Muscle layer of duodenum (tissue), 2 donors: ENCODE measurements around the gene SCN3A.

Experiments
- H3K27ac ChIP-seq: one replicate; pipeline ENCODE4 v1.7.0; 2013; ENCODE audit warnings: mild to moderate bottlenecking, low read length
- H3K27me3 ChIP-seq: one replicate; pipeline ENCODE4 v1.7.0; 2013; ENCODE audit warnings: low read depth, mild to moderate bottlenecking, control low read depth, low read length
- H3K36me3 ChIP-seq, 2 donors: one replicate each; pipeline ENCODE4 v1.7.0; 2013; ENCODE audit warnings: low read length in 2 of 2, control low read depth in 1 of 2, mild to moderate bottlenecking in 1 of 2; ENCODE audit not compliant: insufficient read depth in 2 of 2, control insufficient read depth in 1 of 2
- H3K4me1 ChIP-seq, 2 donors: one replicate each; pipeline ENCODE4 v1.7.0; 2013; ENCODE audit warnings: low read length in 2 of 2, mild to moderate bottlenecking in 2 of 2, control low read depth in 1 of 2, moderate library complexity in 1 of 2; ENCODE audit not compliant: insufficient read depth in 2 of 2, control insufficient read depth in 1 of 2
- H3K4me3 ChIP-seq, 2 donors: one replicate each; pipeline ENCODE4 v1.7.0; 2013; ENCODE audit warnings: low read length in 2 of 2, low read depth in 1 of 2, mild to moderate bottlenecking in 1 of 2
- H3K9me3 ChIP-seq, 2 donors: one replicate each; pipeline ENCODE4 v1.7.0; 2013; ENCODE audit warnings: low read length in 2 of 2, control low read depth in 1 of 2, mild to moderate bottlenecking in 1 of 2; ENCODE audit not compliant: control insufficient read depth in 1 of 2
- donor health status: healthy.

SCN3A gene

GRCh38 chr2:165185633-165186032, 18.2 kb downstream of the SCN3A start:
- Histone ChIP-seq H3K36me3 (no peaks in the 10 kb centered on the region), H3K4me3 (no peak overlapping the region), H3K9me3 (no peaks in the 10 kb centered on the region), H3K27ac (no peak overlapping the region), H3K4me1 (no peaks in the 10 kb centered on the region), H3K27me3 (no peaks in the 10 kb centered on the region)

DNA sequence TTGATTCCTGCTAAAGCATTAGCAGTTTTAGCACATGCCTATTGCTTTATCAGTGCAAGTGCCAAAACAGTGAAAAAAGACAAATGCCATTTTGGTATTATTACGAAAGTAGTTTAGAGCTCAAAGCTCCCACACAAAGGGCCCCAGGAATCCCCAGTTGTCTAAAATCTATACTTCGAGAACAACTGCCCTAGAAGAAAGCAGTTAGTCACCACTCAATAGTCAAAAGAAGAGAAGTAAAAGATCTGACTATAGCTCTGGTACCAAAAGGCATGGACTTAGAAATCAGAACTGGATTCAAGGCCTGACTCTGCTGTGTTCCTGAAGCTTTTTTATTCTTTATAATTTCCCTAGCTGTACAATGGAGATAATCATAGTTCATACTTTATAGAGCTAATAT, 21.8 kb downstream of the SCN3A start:
- no peak overlapping the region for H3K4me3 ChIP-seq
- H3K36me3 ChIP-seq = no peaks in the 10 kb centered on the region
- H3K4me1 ChIP-seq = no peaks in the 10 kb centered on the region
- H3K27ac ChIP-seq = no peak overlapping the region
- no peaks in the 10 kb centered on the region for H3K27me3 ChIP-seq
- H3K9me3 ChIP-seq = no peaks in the 10 kb centered on the region

DNA sequence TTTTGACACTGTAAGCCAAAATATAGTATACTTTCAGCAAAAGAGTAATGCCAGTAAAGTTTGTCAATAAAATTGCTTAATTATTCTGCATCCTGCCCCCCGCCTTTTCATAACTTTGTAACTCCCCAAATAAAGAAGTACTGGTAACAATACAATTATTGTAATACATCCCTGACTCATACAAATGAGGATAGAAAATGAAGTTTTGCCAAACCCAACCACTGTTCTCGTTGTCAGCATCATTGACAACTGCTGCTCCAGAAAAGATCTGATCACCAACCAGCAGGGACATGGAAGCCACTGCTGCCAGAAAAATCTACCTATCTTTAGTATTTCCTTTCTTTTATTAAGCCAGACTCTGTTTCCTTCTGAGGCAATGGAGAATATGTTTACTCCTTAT, 27.1 kb downstream of the SCN3A start:
- no peaks in the 10 kb centered on the region for H3K36me3 ChIP-seq
- H3K27me3 ChIP-seq = no peaks in the 10 kb centered on the region
- H3K4me1 ChIP-seq = no peaks in the 10 kb centered on the region
- H3K9me3 ChIP-seq = no peaks in the 10 kb centered on the region
- no peak overlapping the region for H3K4me3 ChIP-seq
- H3K27ac ChIP-seq = no peak overlapping the region

GRCh38 chr2:165173215-165173614, 30.6 kb downstream of the SCN3A start:
- H3K27me3 ChIP-seq = no peaks in the 10 kb centered on the region
- no peak overlapping the region for H3K4me3 ChIP-seq
- no peaks in the 10 kb centered on the region for H3K4me1 ChIP-seq
- H3K27ac ChIP-seq = no peak overlapping the region
- no peaks in the 10 kb centered on the region for H3K9me3 ChIP-seq
- no peaks in the 10 kb centered on the region for H3K36me3 ChIP-seq

DNA sequence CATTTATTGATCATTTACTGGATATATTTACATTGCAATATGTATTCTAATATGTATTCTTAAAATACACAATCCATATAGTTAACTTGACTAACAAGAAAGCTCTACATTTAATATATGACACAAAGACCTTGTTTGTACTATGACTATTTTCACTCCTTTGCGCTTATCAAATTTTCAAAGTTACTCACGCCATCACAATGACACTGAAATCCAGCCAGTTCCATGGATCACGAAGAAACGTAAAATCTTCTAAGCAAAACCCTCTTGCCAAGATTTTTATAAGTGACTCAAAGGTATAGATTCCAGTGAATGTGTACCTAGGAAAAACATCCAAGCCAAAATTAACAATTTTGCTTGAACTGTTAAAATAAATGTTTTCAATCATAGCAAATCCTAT, 39.6 kb downstream of the SCN3A start:
- Histone ChIP-seq H3K9me3 (no peaks in the 10 kb centered on the region), H3K36me3 (no peaks in the 10 kb centered on the region), H3K4me1 (no peaks in the 10 kb centered on the region), H3K27ac (no peak overlapping the region), H3K27me3 (no peaks in the 10 kb centered on the region), H3K4me3 (no peak overlapping the region)

- H3K27ac ChIP-seq = no peak overlapping the region
- no peaks in the 10 kb centered on the region for H3K4me1 ChIP-seq
- no peaks in the 10 kb centered on the region for H3K9me3 ChIP-seq
- H3K27me3 ChIP-seq = no peaks in the 10 kb centered on the region
- no peak overlapping the region for H3K4me3 ChIP-seq
- H3K36me3 ChIP-seq = no peaks in the 10 kb centered on the region
These were observed 40.1 kb downstream of the SCN3A start for GRCh38 chr2:165163761-165164160.

DNA sequence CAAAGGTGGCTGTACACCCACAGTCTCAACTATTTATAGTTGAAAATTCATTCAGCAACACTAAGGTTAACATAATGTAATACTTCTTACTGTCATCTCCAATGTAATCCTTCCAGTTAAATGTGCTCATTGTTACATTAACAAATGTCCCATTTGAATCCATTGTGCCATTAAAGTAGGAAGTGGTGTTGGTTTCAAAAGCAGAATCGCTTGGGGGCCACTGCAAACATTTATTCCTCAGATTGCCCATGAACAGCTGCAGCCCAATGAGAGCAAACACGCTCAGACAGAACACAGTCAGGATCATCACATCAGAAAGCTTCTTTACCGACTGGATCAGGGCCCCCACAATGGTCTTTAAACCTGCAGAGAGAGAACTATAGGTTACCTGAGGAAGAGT, 41.4 kb downstream of the SCN3A start:
- Histone ChIP-seq H3K4me3 (no peak overlapping the region), H3K9me3 (no peaks in the 10 kb centered on the region), H3K27me3 (no peaks in the 10 kb centered on the region), H3K36me3 (no peaks in the 10 kb centered on the region), H3K27ac (no peak overlapping the region), H3K4me1 (no peaks in the 10 kb centered on the region)

- Histone ChIP-seq H3K9me3 (no peaks in the 10 kb centered on the region), H3K4me3 (no peak overlapping the region), H3K27ac (no peak overlapping the region), H3K36me3 (no peaks in the 10 kb centered on the region), H3K27me3 (no peaks in the 10 kb centered on the region), H3K4me1 (no peaks in the 10 kb centered on the region)
These were observed 42.3 kb downstream of the SCN3A start for GRCh38 chr2:165161510-165161909.

DNA sequence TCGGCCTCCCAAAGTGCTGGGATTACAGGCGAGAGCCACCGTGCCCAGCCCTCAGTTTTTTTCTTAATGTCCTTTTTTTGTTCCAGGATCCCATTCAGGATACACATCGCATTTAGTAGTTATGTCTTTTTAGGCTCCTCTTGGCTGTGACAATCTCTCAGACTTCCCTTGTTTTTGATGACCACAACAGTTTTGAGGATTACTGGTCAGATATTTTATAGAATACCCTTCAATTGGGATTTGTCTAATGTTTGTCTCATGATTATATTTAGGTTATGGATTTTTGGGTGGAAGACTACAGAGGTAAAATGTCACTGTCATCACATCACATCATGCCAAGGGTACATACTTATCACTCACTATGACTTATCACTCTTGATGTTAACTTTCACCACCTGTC, 46.7 kb downstream of the SCN3A start:
- Histone ChIP-seq H3K9me3 (no peaks in the 10 kb centered on the region), H3K27ac (no peak overlapping the region), H3K4me3 (no peak overlapping the region), H3K4me1 (no peaks in the 10 kb centered on the region), H3K36me3 (no peaks in the 10 kb centered on the region), H3K27me3 (no peaks in the 10 kb centered on the region)

GRCh38 chr2:165155152-165155551, 48.7 kb downstream of the SCN3A start:
- no peaks in the 10 kb centered on the region for H3K4me1 ChIP-seq
- no peak overlapping the region for H3K4me3 ChIP-seq
- no peak overlapping the region for H3K27ac ChIP-seq
- H3K27me3 ChIP-seq = no peaks in the 10 kb centered on the region
- no peaks in the 10 kb centered on the region for H3K9me3 ChIP-seq
- H3K36me3 ChIP-seq = no peaks in the 10 kb centered on the region

DNA sequence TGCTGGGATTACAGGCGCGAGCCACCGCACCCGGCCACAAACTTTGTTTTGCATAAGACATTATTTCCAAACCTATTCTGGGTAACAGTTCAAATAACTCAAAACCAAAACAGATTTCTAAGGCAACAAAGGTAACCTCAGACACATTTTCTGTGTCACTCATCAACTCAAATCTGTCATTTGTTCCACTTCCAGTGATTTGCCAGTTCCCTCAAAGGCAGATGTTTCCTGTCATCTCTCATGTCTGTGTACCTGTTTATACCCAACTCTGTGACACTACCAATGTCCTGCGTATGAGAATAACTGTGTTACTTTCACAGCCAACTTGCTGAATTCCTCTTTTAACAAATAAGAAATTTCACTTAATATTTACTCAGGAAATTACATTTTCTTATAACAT, 54.4 kb downstream of the SCN3A start:
- Histone ChIP-seq H3K27me3 (no peaks in the 10 kb centered on the region), H3K4me1 (no peaks in the 10 kb centered on the region), H3K36me3 (no peaks in the 10 kb centered on the region), H3K27ac (no peak overlapping the region), H3K9me3 (no peaks in the 10 kb centered on the region), H3K4me3 (no peak overlapping the region)

DNA sequence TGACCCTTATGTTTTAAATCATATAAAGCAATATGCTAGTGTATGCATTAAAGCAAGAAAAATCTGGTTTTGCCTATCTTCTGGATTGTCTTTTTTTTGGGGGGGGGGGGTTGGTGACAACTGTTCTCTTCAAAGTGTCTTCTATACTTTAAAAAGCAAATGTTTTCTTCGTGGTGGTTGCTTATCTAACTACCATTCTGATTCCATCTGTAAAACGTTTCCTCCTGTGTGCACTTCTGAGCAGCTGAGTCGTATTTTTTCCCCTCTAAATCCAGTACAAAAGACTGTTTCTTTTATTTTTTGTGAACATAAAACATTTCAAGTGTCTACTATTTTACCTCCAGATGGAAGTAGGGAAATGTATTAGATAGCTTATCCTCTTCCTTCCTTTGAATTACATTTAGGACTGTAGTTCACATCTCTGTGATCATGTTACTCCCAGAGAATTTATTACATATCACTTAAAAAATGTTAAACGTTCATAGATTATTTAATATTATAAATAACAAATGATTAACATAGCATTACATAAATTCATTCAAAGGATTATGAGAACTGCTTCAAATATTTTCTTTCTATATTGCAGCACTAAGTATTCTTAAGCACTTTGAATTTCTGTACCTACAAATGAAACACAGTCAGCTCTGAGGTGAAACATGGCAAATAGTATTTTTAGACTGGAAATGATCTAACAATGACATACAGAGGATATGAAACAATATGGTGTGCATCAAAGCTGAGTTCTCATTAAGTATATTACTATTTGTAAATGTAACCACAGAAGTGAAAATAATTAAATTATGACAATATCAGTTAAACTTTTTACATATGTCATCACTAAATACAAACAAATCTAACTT, 56.4 kb downstream of the SCN3A start:
- Histone ChIP-seq H3K27ac (no peak overlapping the region), H3K9me3 (no peaks in the 10 kb centered on the region), H3K4me1 (no peaks in the 10 kb centered on the region), H3K27me3 (no peaks in the 10 kb centered on the region), H3K36me3 (no peaks in the 10 kb centered on the region), H3K4me3 (no peak overlapping the region)
